ENCODE data around the gene PLA2G4C.

The PLA2G4C gene

DNA sequence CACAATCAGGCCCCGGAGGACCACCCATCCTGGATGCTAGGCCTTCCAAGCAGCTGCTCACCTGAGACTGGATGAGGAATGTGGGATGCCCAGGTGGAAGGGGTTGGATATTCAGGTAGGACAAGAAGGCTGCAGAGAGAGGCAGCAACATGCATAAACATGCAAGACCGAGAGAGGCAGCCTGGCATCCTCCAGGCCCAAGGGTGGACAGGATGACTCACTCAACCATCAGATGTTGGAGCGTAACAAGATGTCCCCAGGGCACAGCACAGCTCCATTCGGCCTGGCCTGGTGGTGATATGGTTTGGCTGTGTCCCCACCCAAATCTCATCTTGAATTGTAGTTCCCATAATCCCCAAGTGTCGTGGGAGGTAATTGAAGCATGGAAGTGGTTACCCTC, 56.8 kb downstream of the PLA2G4C start:
- Histone ChIP-seq H3K79me2 (ENCODE audit: low read length) (no peaks in the 10 kb centered on the region), H4K20me1 (ENCODE audit: insufficient read depth, low read length) (no peaks in the 10 kb centered on the region)

DNA sequence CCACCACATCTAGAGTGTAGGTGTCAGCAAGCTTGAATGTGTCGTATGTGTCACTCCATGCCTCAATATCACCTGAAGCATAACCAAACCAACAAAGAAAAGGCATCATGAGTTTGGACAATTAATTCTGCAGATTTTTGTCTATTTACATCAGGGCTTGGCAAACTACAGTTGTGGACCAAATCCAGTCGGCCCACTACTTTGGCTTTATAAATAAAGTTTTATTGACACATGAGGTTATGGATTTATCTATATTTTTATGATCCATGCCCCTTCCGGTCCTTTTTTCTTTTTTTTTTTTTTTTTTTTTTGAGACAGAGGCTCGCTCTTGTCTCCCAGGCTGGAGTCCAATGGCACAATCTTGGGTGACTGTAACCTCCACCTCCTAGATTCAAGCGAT, 57.5 kb downstream of the PLA2G4C start:
- peaks cover 22% of the 10 kb centered on the region; the same call in 1 of the 2 replicates for H3K27me3 ChIP-seq (replicated peaks; ENCODE audit: insufficient read depth, low read length)
- no peak for DNase-seq
- H3K27ac ChIP-seq (ENCODE audit: low read length): no peak overlapping the region
- H3K36me3 ChIP-seq (replicated peaks; ENCODE audit: insufficient read depth, low read length): no peaks in the 10 kb centered on the region
- H3K9ac ChIP-seq (ENCODE audit: low read length): no peak overlapping the region
- H3K9me3 ChIP-seq (replicated peaks; ENCODE audit: insufficient read depth, low read length): no peaks in the 10 kb centered on the region
- H2AFZ ChIP-seq (ENCODE audit: low read length): no peak overlapping the region
- H3K4me3 ChIP-seq (ENCODE audit: low read length): no peak overlapping the region
- no peaks in the 10 kb centered on the region for H3K4me1 ChIP-seq (ENCODE audit: low read length)
- H4K20me1 ChIP-seq (ENCODE audit: insufficient read depth, low read length): no peaks in the 10 kb centered on the region
- no peaks in the 10 kb centered on the region for H3K79me2 ChIP-seq (ENCODE audit: low read length)
- H3F3A ChIP-seq (ENCODE audit: insufficient read depth, low read length): no peaks in the 10 kb centered on the region
- TF ChIP-seq, protein P1, sequence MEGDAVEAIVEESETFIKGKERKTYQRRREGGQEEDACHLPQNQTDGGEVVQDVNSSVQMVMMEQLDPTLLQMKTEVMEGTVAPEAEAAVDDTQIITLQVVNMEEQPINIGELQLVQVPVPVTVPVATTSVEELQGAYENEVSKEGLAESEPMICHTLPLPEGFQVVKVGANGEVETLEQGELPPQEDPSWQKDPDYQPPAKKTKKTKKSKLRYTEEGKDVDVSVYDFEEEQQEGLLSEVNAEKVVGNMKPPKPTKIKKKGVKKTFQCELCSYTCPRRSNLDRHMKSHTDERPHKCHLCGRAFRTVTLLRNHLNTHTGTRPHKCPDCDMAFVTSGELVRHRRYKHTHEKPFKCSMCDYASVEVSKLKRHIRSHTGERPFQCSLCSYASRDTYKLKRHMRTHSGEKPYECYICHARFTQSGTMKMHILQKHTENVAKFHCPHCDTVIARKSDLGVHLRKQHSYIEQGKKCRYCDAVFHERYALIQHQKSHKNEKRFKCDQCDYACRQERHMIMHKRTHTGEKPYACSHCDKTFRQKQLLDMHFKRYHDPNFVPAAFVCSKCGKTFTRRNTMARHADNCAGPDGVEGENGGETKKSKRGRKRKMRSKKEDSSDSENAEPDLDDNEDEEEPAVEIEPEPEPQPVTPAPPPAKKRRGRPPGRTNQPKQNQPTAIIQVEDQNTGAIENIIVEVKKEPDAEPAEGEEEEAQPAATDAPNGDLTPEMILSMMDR (IDR thresholded peaks at IDR 0.05; ENCODE audit: low read length): no peak
- no peak for TF ChIP-seq EZH2phosphoT487 (IDR thresholded peaks at IDR 0.05; ENCODE audit: low read length)
- TF ChIP-seq EZH2 (optimal IDR thresholded peaks at IDR 0.05; ENCODE audit: low read depth, low read length): no peak
- no peaks in the 10 kb centered on the region for H3K9me2 ChIP-seq (replicated peaks; ENCODE audit: insufficient read depth, low read length)
- H3K4me2 ChIP-seq (ENCODE audit: low read depth, low read length): no peak overlapping the region

More for the DNA sequence above, 56.8 kb downstream of the PLA2G4C start:
- Histone ChIP-seq H3K4me2 (ENCODE audit: low read depth, low read length) (no peak overlapping the region), H3K27ac (ENCODE audit: low read length) (no peak overlapping the region), H2AFZ (ENCODE audit: low read length) (no peak overlapping the region), H3K36me3 (replicated peaks; ENCODE audit: insufficient read depth, low read length) (no peaks in the 10 kb centered on the region), H3F3A (ENCODE audit: insufficient read depth, low read length) (no peaks in the 10 kb centered on the region), H3K4me3 (ENCODE audit: low read length) (no peak overlapping the region), H3K9ac (ENCODE audit: low read length) (no peak overlapping the region), H3K4me1 (ENCODE audit: low read length) (no peaks in the 10 kb centered on the region), H3K9me2 (replicated peaks; ENCODE audit: insufficient read depth, low read length) (no peaks in the 10 kb centered on the region), H3K9me3 (replicated peaks; ENCODE audit: insufficient read depth, low read length) (no peaks in the 10 kb centered on the region), H3K27me3 (replicated peaks; ENCODE audit: insufficient read depth, low read length) (peaks cover 15% of the 10 kb centered on the region; the same call in 1 of the 2 replicates)
- no peak for DNase-seq
- TF ChIP-seq EZH2 (optimal IDR thresholded peaks at IDR 0.05; ENCODE audit: low read depth, low read length) (no peak), EZH2phosphoT487 (IDR thresholded peaks at IDR 0.05; ENCODE audit: low read length) (no peak)
- TF ChIP-seq, protein P1 (IDR thresholded peaks at IDR 0.05; ENCODE audit: low read length): no peak

DNA sequence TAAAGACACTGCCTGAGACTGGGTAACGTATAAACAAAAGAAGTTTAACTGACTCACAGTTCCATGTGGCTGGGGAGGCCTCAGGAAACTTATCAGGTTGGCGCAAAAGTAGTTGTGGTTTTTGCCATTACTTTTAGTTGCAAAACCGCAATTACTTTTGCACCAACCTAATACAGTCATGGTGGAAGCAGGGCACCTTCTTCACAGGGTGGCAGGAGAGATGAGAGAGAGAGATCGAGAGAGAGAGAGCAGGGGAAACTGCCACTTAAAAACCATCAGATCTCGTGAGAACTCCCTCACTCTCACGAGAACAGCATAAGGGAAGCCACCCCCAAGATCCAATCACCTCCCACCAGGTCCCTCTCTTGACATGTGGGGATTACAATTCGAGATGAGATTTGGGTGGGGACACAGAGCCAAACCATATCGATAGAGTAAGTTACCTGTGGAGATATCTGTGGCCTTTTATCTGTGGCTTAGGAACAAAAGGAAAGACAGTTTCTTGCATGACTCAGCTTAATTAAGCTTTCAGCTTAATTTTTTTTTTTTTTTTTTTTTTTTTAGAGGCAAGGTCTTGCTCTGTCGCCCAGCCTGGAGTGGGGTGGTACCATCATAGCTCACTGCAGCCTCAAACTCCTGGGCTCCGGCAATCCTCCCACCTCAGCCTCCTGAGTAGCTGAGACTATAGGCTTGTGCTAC, 59.1 kb downstream of the PLA2G4C start:
- no peak overlapping the region for H3K4me3 ChIP-seq (ENCODE audit: low read length)
- H3K4me1 ChIP-seq (ENCODE audit: low read length): no peaks in the 10 kb centered on the region
- no peaks in the 10 kb centered on the region for H3K9me2 ChIP-seq (replicated peaks; ENCODE audit: insufficient read depth, low read length)
- H4K20me1 ChIP-seq (ENCODE audit: insufficient read depth, low read length): no peaks in the 10 kb centered on the region
- H3K27me3 ChIP-seq (replicated peaks; ENCODE audit: insufficient read depth, low read length): peaks cover 23% of the 10 kb centered on the region
- H3K27ac ChIP-seq (ENCODE audit: low read length): no peak overlapping the region
- no peaks in the 10 kb centered on the region for H3K36me3 ChIP-seq (replicated peaks; ENCODE audit: insufficient read depth, low read length)
- H3K4me2 ChIP-seq (ENCODE audit: low read depth, low read length): no peak overlapping the region
- H3K9me3 ChIP-seq (replicated peaks; ENCODE audit: insufficient read depth, low read length): no peaks in the 10 kb centered on the region
- no peaks in the 10 kb centered on the region for H3F3A ChIP-seq (ENCODE audit: insufficient read depth, low read length)
- no peak for DNase-seq
- no peak for TF ChIP-seq EZH2 (optimal IDR thresholded peaks at IDR 0.05; ENCODE audit: low read depth, low read length)
- TF ChIP-seq, protein P1 (IDR thresholded peaks at IDR 0.05; ENCODE audit: low read length): no peak
- no peak for TF ChIP-seq EZH2phosphoT487 (IDR thresholded peaks at IDR 0.05; ENCODE audit: low read length)
- no peak overlapping the region for H2AFZ ChIP-seq (ENCODE audit: low read length)
- H3K79me2 ChIP-seq (ENCODE audit: low read length): no peaks in the 10 kb centered on the region
- H3K9ac ChIP-seq (ENCODE audit: low read length): no peak overlapping the region

Data from MM.1S (cell line).